Right renal pelvis (tissue), 4 donors: ENCODE measurements around the gene ARF3. TPM values are rescaled to one million over a fixed set of nuclear protein-coding genes. Genes with fewer than 3 reads are reported as not detected.

Experiments used
- polyA plus RNA-seq, 4 donors: library from polyadenylated mRNA; unstranded; fragments of 120-200 nt; gene quantifications; one replicate each; pipeline ENCODE4 v1.2.1, GENCODE V29; 2013; ENCODE audit not compliant: insufficient read length in 4 of 4

ARF3 gene
- polyA plus RNA-seq, 4 donors = 133 to 150 (median 145) TPM

Other genes with a start within 250 kb of the ARF3 start
- gene CCNT1, start 240.8 kb downstream of the ARF3 start, polyA plus RNA-seq = 10 to 100 TPM; 26.1 to 33.4 (median 30.9) TPM
- gene ADCY6, start 168.4 kb downstream of the ARF3 start, polyA plus RNA-seq = 10 to 100 TPM; 82.0 to 98.3 (median 84.1) TPM
- 10 to 100 TPM; 47.6 to 55.1 (median 50.7) TPM for gene CACNB3, start 139.0 kb downstream of the ARF3 start, polyA plus RNA-seq
- 100 to 1,000 TPM in 1 of 4 donors, 10 to 100 TPM in 3; 89.1 to 104 (median 96.5) TPM for gene DDX23, start 105.3 kb downstream of the ARF3 start, polyA plus RNA-seq
- 1 to 10 TPM; 2.6 to 4.2 (median 3.6) TPM for gene RND1, start 91.6 kb downstream of the ARF3 start, polyA plus RNA-seq
- gene FKBP11, start 32.0 kb downstream of the ARF3 start, polyA plus RNA-seq = 10 to 100 TPM in 3 of 4 donors, 1 to 10 TPM in 1; 9.0 to 15.3 (median 12.9) TPM
- under 1 TPM; 0.08 to 0.34 (median 0.26) TPM for gene WNT10B, start 14.2 kb upstream of the ARF3 start, polyA plus RNA-seq
- not detected for gene WNT1, start 20.8 kb upstream of the ARF3 start, polyA plus RNA-seq
- gene DDN, start 41.9 kb upstream of the ARF3 start, polyA plus RNA-seq = 100 to 1,000 TPM in 1 of 4 donors, 10 to 100 TPM in 3; 85.8 to 111 (median 89.4) TPM
- gene PRKAG1, start 61.3 kb upstream of the ARF3 start, polyA plus RNA-seq = 10 to 100 TPM; 74.6 to 83.1 (median 80.5) TPM
- gene KMT2D, start 103.3 kb upstream of the ARF3 start, polyA plus RNA-seq = 10 to 100 TPM; 40.2 to 51.0 (median 47.6) TPM
- 1 to 10 TPM; 1.5 to 2.1 (median 1.7) TPM for gene RHEBL1, start 112.5 kb upstream of the ARF3 start, polyA plus RNA-seq
- 1 to 10 TPM in 1 of 4 donors, under 1 TPM in 3; 0.37 to 1.0 (median 0.42) TPM for gene DHH, start 137.3 kb upstream of the ARF3 start, polyA plus RNA-seq
- gene LMBR1L, start 153.4 kb upstream of the ARF3 start, polyA plus RNA-seq = 10 to 100 TPM; 59.5 to 66.8 (median 63.4) TPM
- 1,000 to 10,000 TPM in 3 of 4 donors, 100 to 1,000 TPM in 1; 990 to 1,172 (median 1,105) TPM for gene TUBA1B, start 173.9 kb upstream of the ARF3 start, polyA plus RNA-seq
- gene TUBA1A, start 231.6 kb upstream of the ARF3 start, polyA plus RNA-seq = 100 to 1,000 TPM; 391 to 487 (median 465) TPM